NCI-H146 treated with DMSO at 0.1 percent for 48 hours (cell line): ENCODE data around the gene TMEM179.
A peak's percentile ranks its signal among the peaks of the same experiment; 100 is the strongest.
"Not testable (repeated sequence)": the region's sequence is repeated elsewhere in the genome, so short reads cannot be mapped to it uniquely, and the experiment has no call there.

Experiments
- DNase-seq: peaks from one replicate; lab custom pipeline; 2025; ENCODE audit not compliant: unreplicated experiment; lab: John Stamatoyannopoulos, UW

Gene TMEM179

DNA sequence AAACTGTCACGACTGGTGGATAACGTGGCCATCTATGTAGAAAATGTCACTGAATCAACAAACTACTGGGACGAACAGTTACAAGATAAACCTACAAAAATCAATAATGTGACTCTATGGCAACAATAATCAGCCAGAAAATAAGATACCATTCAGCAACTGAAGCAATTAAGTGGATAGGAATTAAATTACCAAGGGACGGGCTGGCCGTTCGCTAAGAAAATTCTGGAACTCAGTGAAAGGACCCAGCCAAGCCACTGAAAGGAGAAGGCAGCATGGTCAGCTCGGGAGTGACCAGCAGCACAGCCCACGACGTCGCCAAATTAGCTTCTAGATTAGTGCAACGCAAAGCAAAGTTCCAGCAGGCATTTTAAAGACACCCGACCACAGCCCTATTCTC is 33.6 kb upstream of the TMEM179 start:
- DNase-seq: peak; percentile 50

DNA sequence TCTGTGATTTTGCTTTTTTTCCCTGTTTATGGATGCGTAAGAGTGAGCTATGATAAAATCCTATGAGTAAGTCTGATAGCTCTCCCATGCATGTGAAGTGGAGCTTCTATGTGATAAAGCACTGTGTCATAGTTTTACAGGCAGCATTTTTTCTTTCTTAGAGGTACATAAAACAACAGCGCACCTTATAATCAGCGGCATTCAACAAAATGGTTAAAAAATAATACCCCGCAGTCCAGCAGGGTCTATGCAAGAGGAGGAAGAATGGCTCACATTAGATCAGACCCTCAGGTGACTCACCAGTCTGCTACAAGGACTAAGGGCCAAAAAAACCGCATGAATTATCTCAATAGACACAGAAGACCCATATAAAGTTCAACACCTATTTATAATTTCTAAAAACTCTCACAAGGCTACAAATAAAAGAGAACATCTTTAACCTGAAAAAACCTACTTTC is 33.0 kb upstream of the TMEM179 start:
- no peak for DNase-seq

DNA sequence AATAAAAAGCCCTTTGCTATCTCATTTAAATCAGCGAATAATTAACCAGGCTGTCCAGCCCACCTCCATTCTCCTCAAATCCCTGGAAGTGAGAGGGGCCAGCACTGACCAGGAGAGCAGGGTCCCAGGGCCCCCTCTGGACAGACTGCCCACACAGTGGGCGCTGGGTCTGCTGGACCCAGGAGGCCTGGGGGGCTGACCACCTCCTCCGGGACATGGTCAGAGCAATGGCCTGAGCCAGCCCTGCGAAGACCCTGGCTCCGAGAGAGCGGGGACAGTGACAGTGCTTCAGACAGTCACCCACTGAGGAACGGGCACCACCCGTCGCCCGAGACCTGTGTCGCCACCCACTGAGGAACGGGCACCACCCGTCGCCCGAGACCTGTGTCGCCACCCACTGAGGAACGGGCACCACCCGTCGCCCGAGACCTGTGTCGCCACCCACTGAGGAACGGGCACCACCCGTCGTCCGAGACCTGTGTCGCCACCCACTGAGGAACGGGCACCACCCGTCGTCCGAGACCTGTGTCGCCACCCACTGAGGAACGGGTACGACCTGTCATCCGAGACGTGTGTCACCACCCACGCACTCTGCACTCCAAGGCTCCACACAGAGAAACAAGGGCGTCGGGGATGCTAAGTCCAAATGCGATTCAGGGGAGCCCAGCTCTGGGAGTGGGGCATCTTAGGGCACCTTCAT is 32.4 kb upstream of the TMEM179 start:
- DNase-seq: not testable (repeated sequence)

DNA sequence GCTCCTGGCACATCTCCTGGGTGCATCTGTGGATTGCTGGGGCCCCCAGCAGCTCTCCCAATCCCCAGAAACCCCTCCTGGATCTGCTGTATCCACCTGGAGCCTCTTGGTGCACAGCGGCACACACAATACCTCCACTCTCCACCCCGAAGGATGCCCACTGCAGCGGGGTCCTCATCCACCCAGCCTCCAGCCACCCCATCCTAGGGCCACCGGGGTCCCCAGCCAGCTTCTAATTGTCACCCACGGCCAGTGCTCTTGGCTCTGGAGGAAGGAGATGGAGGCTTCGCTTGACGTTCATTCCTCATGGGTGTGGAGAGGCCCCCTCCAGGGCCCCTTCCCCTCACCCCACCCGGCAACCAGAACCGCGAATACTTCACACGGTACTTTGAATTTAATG is 31.6 kb upstream of the TMEM179 start:
- DNase-seq: no peak

GRCh38 chr14:104635717-104636116 is 31.1 kb upstream of the TMEM179 start:
- no peak for DNase-seq

DNA sequence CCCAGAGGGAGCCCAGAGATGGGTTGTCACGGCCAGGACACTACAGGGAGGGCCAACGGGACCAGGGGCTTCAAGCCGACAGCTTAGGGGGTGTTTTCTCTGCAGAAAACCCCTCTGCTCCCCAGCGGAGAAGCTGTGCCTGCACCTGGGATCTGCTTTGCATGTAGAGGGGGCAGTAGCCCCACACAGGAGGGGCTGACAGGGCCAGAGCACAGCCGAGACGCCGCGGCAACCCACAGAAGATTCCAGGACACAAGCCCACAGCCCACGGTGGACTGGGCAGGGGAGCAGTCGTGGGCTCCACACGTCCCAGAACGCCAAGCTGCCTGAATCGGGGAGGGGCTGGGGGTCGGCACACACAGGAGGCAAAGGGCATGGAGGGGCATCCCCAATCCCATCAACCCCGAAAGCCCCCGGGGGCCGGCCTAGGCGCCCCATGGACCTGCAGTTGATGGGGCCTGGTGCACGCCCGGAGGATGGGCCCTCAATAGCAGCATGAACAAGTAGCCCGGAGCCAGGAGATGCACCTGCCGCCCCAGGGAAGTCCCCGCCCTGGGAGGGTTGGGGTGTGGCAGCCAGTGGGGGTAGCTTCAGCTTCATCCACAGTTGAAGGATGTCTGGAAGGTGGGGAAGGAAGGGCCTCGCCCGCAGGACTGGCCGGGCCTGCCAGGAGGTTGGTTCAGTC is 30.5 kb upstream of the TMEM179 start:
- no peak for DNase-seq

DNA sequence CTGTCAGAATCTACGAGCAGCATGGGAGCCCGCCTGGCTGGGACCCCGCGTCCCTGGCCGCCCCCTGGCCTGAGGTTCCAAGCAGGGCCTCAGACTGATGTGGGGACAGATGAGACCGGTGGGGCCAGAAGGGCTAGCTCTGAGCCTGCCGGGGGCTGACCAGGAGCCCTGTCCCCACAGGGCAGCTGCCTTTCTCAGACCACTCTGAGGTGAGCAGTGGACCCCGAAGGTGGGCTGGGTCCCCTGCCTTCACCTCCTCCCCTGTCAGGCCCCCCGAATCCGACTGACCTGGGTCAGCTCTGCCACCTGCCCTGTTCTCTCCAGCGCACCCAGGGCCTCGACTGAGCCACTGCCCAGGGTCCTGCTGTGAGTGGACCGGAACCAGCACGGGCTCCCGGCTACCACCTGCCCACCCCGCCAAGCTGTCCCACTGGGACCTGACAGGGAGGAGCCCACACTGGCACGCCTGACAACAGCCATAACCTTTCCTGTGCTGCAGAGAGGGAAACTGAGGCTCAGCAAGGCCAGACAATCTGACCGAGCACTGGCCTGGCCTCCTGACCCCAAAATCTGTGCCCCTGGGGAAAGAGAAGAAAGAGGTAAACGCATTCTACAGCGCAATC is 29.7 kb upstream of the TMEM179 start:
- no peak for DNase-seq

- DNase-seq: no peak
Observed at GRCh38 chr14:104633276-104634137, 28.9 kb upstream of the TMEM179 start.

- DNase-seq: no peak
Observed at GRCh38 chr14:104632781-104633180, 28.2 kb upstream of the TMEM179 start.

- DNase-seq: no peak
Observed at GRCh38 chr14:104624939-104625338, 20.4 kb upstream of the TMEM179 start.

GRCh38 chr14:104614126-104614812 is 9.7 kb upstream of the TMEM179 start:
- no peak for DNase-seq

GRCh38 chr14:104611881-104612280 is 7.3 kb upstream of the TMEM179 start:
- DNase-seq: no peak

DNA sequence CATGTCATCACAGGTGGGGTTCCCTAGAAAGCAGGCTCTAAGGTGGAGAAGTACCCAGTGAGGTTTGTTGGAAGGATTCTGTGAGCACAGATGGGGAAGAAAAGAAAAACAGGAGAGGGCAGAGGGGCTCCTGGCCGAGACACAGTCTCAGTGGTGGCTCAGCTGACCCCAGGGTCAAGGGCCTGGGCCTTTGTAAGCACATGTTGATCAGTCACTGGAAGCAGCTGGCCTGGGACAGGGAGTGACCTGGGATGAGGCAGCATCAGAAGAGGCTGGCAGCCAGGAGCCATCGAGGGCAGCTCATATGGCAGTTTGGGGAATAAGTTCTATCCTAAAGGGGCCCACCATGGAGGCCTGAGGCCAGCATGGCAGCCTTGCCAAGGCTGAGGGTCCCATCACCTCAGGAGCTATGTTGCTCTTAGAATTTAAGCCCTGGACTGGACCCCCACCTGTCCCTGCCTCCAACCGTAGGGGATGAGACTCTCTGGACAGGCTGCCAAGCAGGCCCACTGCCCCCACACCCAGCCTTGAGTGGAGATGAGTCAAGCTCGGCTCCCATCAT is 6.3 kb upstream of the TMEM179 start:
- DNase-seq: no peak

DNA sequence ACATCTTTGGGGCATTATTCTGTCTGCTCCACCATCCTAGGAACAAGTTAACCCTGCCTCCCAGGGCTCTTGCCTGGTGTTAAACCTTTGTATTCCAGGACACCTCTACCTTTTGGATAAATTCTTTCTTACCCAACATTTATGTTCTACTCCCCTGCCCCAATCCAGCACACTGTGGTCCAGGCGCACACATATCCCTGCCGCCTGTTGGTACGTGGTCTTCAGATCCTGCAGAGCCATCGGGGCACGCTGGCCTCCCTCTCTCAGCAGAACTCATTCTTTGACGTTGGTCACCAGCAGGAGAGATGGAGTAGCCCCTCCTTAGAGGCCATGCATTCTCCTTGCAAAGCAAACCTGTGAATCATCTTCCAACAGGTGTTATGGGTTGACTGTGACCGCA is 5.1 kb upstream of the TMEM179 start:
- DNase-seq: no peak

GRCh38 chr14:104603711-104604401 is 716 bp downstream of the TMEM179 start:
- DNase-seq: peak; percentile 54

- no peak for DNase-seq
Observed at GRCh38 chr14:104602933-104603325, 1.6 kb downstream of the TMEM179 start.

GRCh38 chr14:104602315-104602932 is 2.1 kb downstream of the TMEM179 start:
- no peak for DNase-seq

DNA sequence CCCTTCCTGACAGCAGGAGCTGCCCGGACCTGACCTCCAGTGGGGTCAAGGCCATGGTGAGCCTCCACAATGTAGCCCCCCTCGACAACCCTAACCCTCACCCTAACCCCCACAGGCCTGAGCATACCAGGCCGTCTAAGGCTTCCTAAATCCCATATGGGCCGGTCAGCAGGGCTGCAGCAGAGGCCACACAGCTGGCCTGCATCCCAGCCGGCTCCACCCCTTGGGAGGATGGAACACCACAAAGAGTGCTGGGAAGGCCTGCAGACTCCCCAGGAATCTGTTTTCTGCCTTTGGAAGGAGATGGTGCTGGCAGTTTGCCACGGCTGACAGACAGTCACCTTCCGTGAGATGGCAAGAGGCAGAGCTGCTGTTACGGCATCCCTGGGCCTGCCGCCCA is 2.8 kb downstream of the TMEM179 start:
- no peak for DNase-seq

- no peak for DNase-seq
Observed at GRCh38 chr14:104600805-104601204, 3.8 kb downstream of the TMEM179 start.
